Mammary epithelial cell (primary cell): Measurements from ENCODE around the gene GRID1.

Experiments
- EZH2 ChIP-seq: IDR thresholded peaks from 2 replicates; pipeline ENCODE4 v1.6.1; 2012; ENCODE audit warnings: low read length, inconsistent platforms, borderline replicate concordance
- TF ChIP-seq, protein P1 (sequence below), 2 donors: IDR thresholded peaks in 1 of 2; conservative IDR thresholded peaks in 1 of 2; 2 replicates each; pipeline ENCODE4 v1.5.1; 2011 to 2012; ENCODE audit warnings: inconsistent platforms in 2 of 2, low read length in 2 of 2, mild to moderate bottlenecking in 2 of 2, control low read depth in 1 of 2, low read depth in 1 of 2; ENCODE audit not compliant: insufficient read depth in 1 of 2; ENCODE audit errors: extremely low read depth in 1 of 2

DNA sequence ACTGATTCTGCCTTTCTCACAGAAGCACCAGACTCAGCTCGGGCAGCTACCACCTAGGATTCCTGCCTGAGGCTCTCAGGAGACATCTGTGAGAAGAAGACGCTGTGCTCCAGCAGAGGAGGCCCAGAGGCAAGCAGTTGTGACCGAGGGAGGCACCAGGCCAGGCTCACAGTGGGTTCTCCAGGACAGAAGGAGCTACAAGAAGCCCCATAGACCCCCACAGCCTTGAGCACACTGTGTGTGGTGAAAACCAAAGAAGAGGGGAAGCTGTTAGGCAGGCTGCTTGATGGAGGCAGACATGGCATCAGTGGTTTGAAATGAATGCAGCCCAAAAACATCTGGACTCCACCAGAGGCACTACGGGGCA lies 198.8 kb downstream of the GRID1 start:
- TF ChIP-seq EZH2 = no peak
- TF ChIP-seq, protein P1, sequence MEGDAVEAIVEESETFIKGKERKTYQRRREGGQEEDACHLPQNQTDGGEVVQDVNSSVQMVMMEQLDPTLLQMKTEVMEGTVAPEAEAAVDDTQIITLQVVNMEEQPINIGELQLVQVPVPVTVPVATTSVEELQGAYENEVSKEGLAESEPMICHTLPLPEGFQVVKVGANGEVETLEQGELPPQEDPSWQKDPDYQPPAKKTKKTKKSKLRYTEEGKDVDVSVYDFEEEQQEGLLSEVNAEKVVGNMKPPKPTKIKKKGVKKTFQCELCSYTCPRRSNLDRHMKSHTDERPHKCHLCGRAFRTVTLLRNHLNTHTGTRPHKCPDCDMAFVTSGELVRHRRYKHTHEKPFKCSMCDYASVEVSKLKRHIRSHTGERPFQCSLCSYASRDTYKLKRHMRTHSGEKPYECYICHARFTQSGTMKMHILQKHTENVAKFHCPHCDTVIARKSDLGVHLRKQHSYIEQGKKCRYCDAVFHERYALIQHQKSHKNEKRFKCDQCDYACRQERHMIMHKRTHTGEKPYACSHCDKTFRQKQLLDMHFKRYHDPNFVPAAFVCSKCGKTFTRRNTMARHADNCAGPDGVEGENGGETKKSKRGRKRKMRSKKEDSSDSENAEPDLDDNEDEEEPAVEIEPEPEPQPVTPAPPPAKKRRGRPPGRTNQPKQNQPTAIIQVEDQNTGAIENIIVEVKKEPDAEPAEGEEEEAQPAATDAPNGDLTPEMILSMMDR (conservative IDR thresholded peaks at IDR 0.05 in 1 of 2, IDR thresholded peaks at IDR 0.05 in 1 of 2; ENCODE audit: extremely low read depth in 1 of 2, insufficient read depth in 1 of 2, low read depth in 1 of 2, low read length in 2 of 2) = no peak
